Measurements from ENCODE around the gene OSBPL5.

The OSBPL5 gene

DNA sequence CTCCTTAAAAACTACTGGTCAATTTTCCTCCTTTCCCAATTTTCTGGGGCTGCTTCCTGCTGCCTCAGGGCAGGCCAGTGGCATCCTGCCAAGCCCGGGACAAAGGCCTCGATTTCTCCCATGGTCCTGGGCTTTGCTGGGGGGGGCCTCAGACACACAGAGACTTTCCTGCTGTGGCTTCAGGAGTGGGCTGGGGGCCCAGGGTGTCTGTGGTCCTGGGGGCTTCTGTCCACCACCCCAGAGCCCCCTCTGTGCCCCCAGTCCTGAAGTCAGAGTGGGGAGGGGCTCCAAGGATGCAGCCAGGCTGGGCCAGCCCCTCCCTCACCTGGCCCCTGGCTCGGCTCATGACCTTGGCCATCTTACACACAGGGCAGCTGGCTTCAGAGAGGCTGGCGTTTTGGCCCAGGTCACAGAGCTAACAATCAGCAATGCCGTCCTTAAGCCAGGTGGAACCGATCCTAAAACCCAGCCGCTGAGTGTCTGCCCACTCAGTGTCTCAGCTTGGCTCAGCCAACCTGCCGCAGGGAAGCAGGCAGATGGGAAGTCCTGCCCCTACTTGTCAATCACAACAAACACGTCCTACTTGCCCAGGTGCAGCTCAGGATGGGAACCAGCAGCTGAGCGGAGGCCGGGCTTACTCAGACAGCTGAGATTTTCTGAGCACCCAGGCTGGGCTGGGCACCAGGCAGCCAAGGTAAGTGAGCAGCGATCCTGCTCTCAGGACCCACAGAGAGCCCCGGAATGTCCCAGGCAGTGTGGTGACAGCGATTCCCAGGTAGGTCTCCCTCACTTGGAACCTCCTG lies 34.6 kb downstream of the OSBPL5 start:
- Mint-ChIP-seq H3K9me3 (no peaks in the 10 kb centered on the region), H3K27me3 (no peaks in the 10 kb centered on the region), H3K4me1 (no peaks in the 10 kb centered on the region), H3K4me3 (no peak overlapping the region), H3K27ac (no peak overlapping the region), H3K36me3 (no peaks in the 10 kb centered on the region)

DNA sequence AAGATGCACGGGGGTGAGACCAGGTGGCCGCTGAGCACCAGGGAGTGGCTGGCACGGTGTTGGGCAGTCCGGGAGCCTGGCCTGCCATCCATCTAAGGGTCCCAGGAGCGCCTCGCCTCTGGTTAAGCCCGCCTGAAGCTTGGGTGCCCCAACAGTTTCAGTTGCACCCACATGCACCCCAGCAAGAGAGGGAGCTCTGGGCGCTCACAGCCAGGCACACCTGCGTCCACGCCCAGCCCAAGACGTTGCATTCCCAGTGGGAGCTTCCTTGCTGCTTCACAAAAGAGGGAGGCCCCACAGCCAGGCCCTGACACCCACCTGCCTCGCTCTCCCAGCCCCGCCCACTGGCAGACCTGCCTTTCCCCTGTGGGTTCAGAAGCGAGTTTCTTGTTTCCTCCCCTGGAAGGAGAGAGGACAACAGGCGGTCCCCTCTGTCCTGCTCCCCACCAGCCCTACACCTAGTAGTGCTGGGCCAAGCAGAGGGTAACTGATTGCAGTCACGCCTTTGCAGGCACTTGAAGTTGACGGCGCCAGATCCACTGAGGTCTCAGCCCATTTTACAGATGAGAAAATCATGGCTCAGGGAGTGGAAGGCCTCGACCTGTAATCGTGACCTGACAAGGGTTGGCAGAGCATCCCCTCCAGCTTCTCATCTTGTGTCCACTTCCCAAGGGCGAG lies 35.4 kb downstream of the OSBPL5 start:
- Mint-ChIP-seq H3K27ac (no peak overlapping the region), H3K4me3 (no peak overlapping the region), H3K4me1 (no peaks in the 10 kb centered on the region), H3K36me3 (no peaks in the 10 kb centered on the region), H3K9me3 (no peaks in the 10 kb centered on the region), H3K27me3 (no peaks in the 10 kb centered on the region)

DNA sequence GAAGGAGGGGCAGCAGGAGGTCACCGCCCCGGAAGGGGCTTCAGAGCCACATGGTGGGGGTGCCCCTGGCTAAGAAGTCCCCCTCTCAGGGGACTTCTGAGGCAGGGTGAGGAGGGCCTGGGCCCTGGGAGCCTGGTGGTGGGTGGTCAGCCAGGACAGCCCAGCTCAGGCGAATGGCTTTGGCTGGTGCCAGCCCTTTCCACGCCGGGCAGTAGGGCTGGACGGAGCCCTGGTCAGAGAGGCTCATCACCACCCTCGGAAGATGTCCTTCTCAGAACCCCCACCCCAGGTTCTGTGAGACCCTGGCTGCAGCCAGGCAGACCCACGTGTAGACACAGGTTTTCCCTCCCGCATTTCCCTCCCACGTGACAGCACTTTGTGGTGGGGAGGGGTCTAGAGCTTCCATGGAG lies 35.9 kb downstream of the OSBPL5 start:
- Mint-ChIP-seq H3K27me3 (no peaks in the 10 kb centered on the region), H3K27ac (no peak overlapping the region), H3K9me3 (no peaks in the 10 kb centered on the region), H3K4me3 (no peak overlapping the region), H3K36me3 (no peaks in the 10 kb centered on the region), H3K4me1 (no peaks in the 10 kb centered on the region)

DNA sequence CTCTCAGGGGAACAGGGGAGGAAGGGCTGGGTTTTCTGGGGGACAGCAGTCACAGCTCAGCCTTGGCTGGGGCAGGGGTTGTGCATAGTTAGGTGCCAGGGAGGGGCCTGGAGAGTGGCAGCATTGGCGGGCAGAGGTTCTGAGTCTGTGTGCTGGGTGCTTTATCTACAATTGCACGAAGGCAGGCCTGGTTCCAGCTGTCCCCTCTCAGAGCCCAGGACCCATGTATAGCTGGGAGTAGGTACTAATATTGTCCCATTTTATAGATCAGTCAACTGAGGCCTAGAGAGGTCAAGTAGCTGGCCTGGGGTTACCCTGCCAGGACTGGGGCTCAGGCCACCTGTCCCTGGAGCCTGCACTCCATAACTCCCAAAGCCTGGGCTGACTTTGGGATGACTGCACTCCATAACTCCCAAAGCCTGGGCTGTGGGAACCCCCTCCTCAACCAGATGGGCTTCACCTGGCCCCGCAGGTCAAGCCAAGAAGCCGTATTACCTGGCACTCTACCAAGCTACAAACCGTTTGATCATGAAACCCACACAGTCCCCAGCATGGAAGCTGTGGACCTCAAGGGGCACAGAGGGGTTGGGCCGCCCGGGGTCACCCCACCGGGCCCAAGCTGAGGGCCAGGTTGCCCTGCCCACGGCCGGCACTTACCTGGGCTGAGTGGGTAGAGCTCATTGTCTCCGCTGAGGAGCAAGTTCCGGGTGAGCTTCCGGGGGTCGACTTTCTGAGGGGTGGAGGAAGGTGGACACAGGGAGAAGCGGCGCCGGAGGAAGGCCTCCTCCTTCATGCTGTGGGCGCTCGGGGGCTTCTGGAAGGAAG lies 36.5 kb downstream of the OSBPL5 start:
- Mint-ChIP-seq H3K4me3 (no peak overlapping the region), H3K27me3 (no peaks in the 10 kb centered on the region), H3K27ac (no peak overlapping the region), H3K36me3 (no peaks in the 10 kb centered on the region), H3K9me3 (no peaks in the 10 kb centered on the region), H3K4me1 (no peaks in the 10 kb centered on the region)

DNA sequence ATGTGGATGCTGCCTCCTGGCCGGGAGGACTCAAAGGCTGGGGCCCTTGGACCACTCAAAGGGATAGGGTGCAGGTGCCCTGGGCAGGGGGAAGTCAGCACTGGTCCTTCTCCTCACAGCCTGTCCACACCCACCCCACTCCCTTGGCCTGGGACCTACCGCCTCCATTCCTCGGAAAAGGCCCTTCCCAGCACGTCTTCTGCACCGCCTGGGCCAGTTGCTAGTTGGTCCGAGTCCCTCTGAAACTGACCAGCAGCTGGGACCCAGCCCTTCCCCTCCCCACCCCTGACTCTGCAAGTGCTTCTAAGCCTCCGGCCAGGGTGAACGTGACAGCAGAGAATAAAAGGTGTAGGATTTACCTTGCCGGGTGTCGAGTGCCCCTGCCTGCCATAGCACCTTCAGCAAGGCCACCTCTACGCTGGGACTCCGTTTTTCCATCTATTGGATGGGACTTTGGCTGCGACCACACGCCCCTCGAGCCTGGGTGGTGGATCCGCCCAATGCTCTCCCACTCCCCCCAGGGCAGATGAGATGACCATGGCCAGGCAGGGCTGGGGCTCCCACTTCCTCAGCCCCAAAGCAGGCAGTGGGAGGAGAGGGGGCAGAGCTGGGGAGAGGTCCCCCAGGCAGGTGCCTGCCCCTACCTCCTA lies 37.3 kb downstream of the OSBPL5 start:
- H3K4me1 Mint-ChIP-seq, result no peaks in the 10 kb centered on the region
- H3K27ac Mint-ChIP-seq, result no peak overlapping the region
- no peak overlapping the region for H3K4me3 Mint-ChIP-seq
- H3K36me3 Mint-ChIP-seq, result no peaks in the 10 kb centered on the region
- no peaks in the 10 kb centered on the region for H3K27me3 Mint-ChIP-seq
- H3K9me3 Mint-ChIP-seq, result no peaks in the 10 kb centered on the region

DNA sequence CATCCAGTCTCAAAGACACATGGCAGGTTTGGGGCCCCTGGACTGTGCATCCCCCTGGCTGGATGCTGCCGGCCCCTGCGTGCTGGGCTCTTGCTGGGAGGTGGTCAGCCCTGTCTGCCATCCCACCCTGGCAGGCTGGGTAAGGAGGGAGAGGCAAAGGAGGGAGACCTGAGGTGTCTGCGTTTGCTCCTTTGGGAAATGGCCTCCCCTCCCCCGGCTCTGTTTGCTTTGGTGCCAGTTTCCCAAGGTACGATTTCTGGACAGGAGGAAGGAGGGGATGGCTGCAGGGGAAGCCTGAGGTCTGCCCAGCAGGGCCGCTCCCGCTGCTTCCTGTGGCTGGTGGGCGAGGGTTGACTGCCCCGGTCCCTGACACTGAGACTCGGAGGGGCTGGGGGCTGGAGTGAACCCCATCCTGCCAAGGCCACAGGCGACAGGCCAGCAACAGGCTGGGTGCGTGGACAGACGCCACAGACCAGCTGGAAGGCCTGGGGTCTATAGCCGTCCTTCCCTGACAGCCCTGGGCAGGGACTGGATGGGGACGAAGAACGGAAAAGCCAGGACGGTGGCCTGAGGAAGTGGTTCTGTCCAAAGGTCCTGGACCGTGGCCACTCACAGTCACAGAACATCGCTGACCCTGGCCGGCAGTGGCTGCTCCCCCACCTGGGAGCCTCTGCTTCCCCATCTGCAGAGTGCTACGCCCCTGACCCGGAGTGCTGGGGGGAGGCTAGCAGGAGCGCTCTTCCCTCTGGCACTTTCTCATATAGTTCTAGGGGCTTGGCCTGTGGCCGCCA lies 38.0 kb downstream of the OSBPL5 start:
- Mint-ChIP-seq H3K4me1 (no peaks in the 10 kb centered on the region), H3K4me3 (no peak overlapping the region), H3K36me3 (no peaks in the 10 kb centered on the region), H3K9me3 (no peaks in the 10 kb centered on the region), H3K27ac (no peak overlapping the region), H3K27me3 (no peaks in the 10 kb centered on the region)

DNA sequence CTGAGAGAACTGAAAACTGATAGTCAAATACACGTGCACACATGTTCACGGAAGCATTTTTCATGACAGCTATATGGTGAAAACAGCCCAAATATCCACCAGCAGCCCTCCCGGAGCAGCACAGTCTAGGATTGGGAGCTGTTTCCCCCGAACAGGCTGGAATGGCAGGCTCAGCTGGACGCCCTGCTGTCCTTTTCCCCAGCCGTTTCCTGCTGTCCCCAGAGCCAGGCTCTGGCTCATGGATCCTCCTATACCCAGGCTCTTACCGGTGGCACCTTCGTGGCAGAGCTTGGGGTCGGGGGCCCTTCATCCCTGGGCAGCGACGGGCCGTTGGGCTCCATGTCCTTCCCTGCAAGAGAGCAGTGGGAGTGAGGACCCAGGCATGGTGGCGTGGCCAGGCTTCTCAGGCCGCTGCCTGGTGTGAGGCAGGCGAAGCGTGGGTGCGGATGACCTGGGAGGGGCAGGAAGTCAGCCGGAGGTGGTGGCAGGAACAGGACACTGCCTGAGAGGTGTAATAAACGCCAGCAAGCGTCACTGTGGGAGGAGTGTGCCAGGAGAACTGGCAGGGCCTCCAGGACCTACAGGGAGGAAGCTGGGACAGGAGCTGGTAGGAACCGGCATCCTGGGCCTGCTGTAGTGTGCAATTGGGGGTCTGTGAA lies 38.8 kb downstream of the OSBPL5 start:
- Mint-ChIP-seq H3K4me1 (no peaks in the 10 kb centered on the region), H3K27me3 (no peaks in the 10 kb centered on the region), H3K27ac (peak overlapping the region; percentile 65), H3K36me3 (no peaks in the 10 kb centered on the region), H3K9me3 (no peaks in the 10 kb centered on the region), H3K4me3 (peak overlapping the region; percentile 11)

DNA sequence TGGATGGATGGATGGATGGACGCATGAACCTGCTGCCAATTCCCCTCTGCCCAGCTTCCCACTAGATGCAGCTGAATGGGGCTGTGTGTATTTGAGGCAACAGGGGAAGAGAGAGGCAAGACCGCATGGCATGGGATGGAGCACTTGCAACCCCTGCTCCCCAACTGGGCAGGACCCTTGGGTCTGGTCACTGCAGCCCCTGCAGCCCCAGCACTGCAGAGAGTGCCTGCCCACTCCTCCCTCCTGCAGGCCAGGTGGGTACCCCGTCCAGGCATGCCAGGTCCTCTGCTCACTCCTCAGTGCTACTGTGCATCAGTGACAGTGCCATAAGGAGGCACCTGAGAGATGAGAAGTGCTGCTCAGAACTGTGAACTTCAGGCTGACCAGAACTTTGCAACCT lies 40.3 kb downstream of the OSBPL5 start:
- H3K9me3 Mint-ChIP-seq, result no peaks in the 10 kb centered on the region
- no peaks in the 10 kb centered on the region for H3K36me3 Mint-ChIP-seq
- no peaks in the 10 kb centered on the region for H3K27me3 Mint-ChIP-seq
- H3K4me3 Mint-ChIP-seq, result no peak overlapping the region
- no peak overlapping the region for H3K27ac Mint-ChIP-seq
- H3K4me1 Mint-ChIP-seq, result no peaks in the 10 kb centered on the region

DNA sequence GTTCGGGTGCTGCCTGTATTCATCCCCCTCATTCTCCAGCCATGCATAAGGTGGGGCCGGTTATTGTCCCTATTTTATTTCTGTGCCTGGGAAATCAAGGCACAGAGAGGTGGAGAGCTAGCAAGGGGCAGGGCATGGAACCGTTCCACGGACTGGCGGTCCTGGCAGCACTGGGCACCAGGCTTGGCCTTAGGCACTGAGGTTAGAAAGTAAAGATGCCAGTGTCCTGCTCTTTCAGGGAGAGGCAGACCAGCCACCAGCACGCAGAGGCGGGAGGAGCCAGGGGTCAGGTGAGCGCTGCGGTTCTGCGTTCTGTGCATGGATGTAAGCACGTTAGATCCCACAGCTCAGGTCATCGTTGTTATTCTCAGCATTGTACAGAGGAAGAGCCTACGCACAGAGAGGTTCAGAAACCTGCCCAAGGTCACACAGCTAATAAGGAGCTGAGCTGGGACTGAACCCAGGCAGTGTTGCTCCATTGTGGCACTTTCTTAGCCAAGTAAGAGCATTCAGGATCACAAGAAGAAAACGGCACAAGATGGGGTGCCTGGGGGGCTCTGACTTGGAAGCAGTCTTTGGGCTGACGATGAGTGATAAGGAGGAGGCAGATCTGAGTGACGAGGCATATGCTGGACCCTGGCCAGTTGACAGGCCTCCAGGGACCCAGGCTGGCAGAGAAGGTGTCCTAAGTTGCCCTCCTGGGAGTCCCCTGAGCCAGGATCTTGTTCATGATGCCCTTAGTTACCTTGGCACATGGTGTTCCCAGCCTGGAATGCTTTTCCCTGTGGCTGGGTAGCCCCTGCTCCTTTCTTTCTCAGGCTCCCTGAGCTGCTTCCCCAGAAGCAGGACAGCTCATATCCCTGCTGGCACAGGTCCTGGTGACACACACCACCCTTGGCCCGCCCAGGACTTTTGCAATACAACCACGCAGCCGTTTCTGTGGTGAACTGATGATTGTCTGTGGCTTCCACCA lies 41.1 kb downstream of the OSBPL5 start:
- Mint-ChIP-seq H3K4me1 (no peaks in the 10 kb centered on the region), H3K27ac (no peak overlapping the region), H3K9me3 (no peaks in the 10 kb centered on the region)

DNA sequence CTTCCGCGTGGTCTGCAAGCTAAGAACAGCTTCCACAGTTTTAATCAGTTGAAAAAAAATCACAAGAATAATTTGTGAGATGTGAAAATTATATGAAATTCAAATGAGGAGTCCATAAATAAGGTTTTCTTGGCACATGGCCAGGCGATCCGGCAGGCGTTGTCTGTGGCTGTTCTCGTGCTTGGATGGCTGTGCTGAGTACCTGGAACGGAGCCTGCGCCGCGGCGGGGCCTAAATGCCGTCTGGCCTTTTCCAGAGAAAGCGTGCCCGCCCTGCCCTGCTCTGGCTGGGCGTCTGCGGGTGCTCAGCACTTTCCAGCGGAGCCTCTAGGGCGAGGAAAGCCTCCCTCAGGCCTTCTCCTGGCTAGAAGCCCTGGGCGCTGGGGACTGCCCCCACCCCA lies 41.8 kb downstream of the OSBPL5 start:
- Mint-ChIP-seq H3K27ac (no peak overlapping the region), H3K4me3 (no peak overlapping the region), H3K36me3 (no peaks in the 10 kb centered on the region), H3K4me1 (no peaks in the 10 kb centered on the region), H3K9me3 (no peaks in the 10 kb centered on the region), H3K27me3 (no peaks in the 10 kb centered on the region)

More for the DNA sequence above, 41.1 kb downstream of the OSBPL5 start:
- no peak overlapping the region for H3K4me3 Mint-ChIP-seq
- H3K36me3 Mint-ChIP-seq, result no peaks in the 10 kb centered on the region
- no peaks in the 10 kb centered on the region for H3K27me3 Mint-ChIP-seq

DNA sequence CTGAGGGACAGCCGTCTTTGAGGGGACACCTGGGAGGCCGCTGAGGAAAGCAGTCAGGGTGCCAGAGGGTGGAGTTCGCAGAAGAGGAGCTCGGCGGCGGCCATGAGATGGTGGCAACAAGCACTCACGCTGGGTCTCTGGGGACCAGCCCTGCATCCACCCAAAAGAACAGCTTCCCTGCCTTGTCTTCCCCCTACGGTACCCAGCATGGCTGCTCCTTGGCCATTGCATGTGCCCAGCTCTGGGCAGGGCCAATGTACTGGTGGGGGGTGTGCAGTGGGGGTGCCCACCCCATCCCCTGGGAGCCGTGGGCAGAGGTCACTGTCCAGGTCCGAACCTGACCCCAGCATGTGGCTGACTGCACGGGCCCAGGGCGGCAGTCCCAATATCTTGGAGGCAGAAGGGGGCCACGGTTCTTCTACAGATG lies 42.3 kb downstream of the OSBPL5 start:
- Mint-ChIP-seq H3K27ac (no peak overlapping the region), H3K36me3 (no peaks in the 10 kb centered on the region), H3K9me3 (no peaks in the 10 kb centered on the region), H3K27me3 (no peaks in the 10 kb centered on the region), H3K4me3 (no peak overlapping the region), H3K4me1 (no peaks in the 10 kb centered on the region)

DNA sequence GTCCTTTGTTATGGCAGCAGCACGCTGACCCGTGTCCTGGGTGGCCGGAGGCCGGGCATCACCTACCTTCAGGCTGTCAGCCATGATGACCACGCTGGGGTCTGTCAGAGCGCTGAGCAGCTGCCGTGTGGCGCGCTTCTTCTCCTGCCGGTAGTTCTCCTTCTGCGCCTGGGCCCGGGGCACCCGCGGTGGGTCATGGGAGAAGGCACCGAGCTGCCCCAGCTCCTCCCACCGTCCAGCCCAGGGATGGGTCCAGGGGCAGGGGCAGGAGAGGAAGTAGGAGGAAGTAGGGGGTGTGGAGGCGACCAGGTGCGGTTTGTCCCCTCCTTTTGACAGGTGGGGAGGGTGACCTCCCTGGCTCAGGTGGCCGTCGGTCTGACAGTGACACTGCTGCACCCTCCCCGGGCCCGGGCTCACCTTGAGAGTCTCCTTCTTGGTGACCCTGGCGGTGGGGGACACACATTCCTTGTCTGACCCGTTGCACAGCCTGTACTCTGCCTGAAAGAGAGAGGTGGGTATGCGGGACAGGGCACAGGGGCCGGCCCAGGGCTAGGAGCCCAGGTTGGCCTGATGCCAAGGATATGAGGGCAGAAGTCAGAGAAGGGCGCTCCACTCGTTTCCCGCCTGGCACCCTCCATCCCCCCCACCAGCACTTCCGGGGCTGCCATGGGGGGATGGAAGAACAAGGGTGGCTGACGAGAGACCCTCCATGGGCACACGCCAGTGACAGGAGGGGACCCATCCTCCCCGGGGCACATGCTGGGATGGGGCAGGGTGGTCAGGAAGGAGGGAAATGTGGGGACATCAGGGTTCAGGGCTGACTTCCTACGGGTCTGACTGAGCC lies 43.0 kb downstream of the OSBPL5 start:
- no peaks in the 10 kb centered on the region for H3K9me3 Mint-ChIP-seq
- no peaks in the 10 kb centered on the region for H3K36me3 Mint-ChIP-seq
- H3K27me3 Mint-ChIP-seq, result no peaks in the 10 kb centered on the region
- H3K4me1 Mint-ChIP-seq, result no peaks in the 10 kb centered on the region
- H3K27ac Mint-ChIP-seq, result no peak overlapping the region
- no peak overlapping the region for H3K4me3 Mint-ChIP-seq

DNA sequence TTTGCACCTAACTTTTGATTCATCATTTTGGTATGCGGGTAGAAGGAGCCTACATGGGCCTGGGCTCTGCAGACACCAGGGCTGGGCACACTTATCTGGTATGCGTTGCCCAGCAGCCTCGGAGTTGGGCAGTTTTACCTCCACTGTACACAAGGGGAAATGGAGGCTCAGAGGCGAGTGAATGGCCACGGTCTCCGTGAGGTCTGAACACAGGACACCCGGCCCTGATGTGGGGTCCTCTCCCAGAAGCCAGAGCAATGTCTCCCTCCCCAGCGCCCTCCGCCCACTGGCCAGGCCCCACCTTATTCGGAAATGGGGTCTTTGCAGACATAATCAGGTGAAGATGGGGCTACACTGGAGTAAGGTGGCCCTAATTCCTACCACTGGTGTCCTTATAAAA lies 43.7 kb downstream of the OSBPL5 start:
- Mint-ChIP-seq H3K27me3 (no peaks in the 10 kb centered on the region), H3K4me1 (no peaks in the 10 kb centered on the region), H3K27ac (no peak overlapping the region), H3K4me3 (no peak overlapping the region), H3K9me3 (no peaks in the 10 kb centered on the region), H3K36me3 (no peaks in the 10 kb centered on the region)
